ENCODE data around the gene KIF3A. TPM values are rescaled to one million over a fixed set of nuclear protein-coding genes. Genes with fewer than 3 reads are reported as not detected.
"Not testable (repeated sequence)": the region's sequence is repeated elsewhere in the genome, so short reads cannot be mapped to it uniquely, and the experiment has no call there.

The KIF3A gene
- total RNA-seq, 1 donor from 2014 or later, result 27.6 TPM

GRCh38 chr5:132708645-132709044 lies 28.7 kb downstream of the KIF3A start:
- Mint-ChIP-seq H3K4me1 (no peaks in the 10 kb centered on the region), H3K9me3 (no peaks in the 10 kb centered on the region), H3K27me3 (ENCODE audit: insufficient read depth, low read depth) (no peaks in the 10 kb centered on the region), H3K27ac (no peak overlapping the region), H3K36me3 (peaks cover 6% of the 10 kb centered on the region), H3K4me3 (no peak overlapping the region)
- H3K9ac ChIP-seq, result no peak overlapping the region
- H3K9me3 ChIP-seq (ENCODE audit: low read depth), result no peaks in the 10 kb centered on the region
- no peaks in the 10 kb centered on the region for H3K27me3 ChIP-seq
- no peak overlapping the region for H2AFZ ChIP-seq (replicated peaks)
- H3K79me2 ChIP-seq (ENCODE audit: low read depth), result no peaks in the 10 kb centered on the region
- no peaks in the 10 kb centered on the region for H3K36me3 ChIP-seq
- DNase-seq (ENCODE audit: low spot score), result no peak
- no peaks in the 10 kb centered on the region for H4K20me1 ChIP-seq (ENCODE audit: low read depth)
- TF ChIP-seq, protein P1, sequence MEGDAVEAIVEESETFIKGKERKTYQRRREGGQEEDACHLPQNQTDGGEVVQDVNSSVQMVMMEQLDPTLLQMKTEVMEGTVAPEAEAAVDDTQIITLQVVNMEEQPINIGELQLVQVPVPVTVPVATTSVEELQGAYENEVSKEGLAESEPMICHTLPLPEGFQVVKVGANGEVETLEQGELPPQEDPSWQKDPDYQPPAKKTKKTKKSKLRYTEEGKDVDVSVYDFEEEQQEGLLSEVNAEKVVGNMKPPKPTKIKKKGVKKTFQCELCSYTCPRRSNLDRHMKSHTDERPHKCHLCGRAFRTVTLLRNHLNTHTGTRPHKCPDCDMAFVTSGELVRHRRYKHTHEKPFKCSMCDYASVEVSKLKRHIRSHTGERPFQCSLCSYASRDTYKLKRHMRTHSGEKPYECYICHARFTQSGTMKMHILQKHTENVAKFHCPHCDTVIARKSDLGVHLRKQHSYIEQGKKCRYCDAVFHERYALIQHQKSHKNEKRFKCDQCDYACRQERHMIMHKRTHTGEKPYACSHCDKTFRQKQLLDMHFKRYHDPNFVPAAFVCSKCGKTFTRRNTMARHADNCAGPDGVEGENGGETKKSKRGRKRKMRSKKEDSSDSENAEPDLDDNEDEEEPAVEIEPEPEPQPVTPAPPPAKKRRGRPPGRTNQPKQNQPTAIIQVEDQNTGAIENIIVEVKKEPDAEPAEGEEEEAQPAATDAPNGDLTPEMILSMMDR (IDR thresholded peaks at IDR 0.05), result no peak
- TF ChIP-seq EZH2phosphoT487 (IDR thresholded peaks at IDR 0.05), result no peak
- TF ChIP-seq EZH2 (IDR thresholded peaks at IDR 0.05), result no peak
- H3F3A ChIP-seq (ENCODE audit: low read depth), result no peaks in the 10 kb centered on the region
- no peak overlapping the region for H3K27ac ChIP-seq
- no peak overlapping the region for H3K4me3 ChIP-seq
- no peak overlapping the region for H3K4me2 ChIP-seq
- H3K4me1 ChIP-seq, result no peaks in the 10 kb centered on the region

DNA sequence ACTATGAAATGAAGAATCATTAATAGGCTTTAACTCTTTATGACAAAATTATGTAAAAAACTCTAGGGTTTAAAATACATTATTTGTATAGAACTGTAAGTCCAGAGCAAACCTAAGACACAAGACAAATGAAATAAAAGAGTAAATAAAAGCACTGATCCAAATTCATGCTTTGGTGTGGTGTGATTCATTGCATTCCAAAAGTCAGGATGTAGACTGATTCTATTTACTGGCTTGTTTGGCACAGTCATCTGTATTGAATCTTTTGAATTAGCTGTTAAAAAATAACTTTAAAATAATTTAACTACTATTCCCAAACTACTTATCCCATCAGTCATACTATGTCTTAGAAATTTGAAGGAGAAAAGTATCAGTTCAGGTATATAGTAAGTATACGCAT lies 32.5 kb downstream of the KIF3A start:
- H3K36me3 Mint-ChIP-seq, result peaks cover 17% of the 10 kb centered on the region
- H3K4me1 Mint-ChIP-seq, result no peaks in the 10 kb centered on the region
- no peak overlapping the region for H3K9ac ChIP-seq
- H3K4me2 ChIP-seq, result no peak overlapping the region
- H3K27me3 Mint-ChIP-seq (ENCODE audit: insufficient read depth, low read depth), result no peaks in the 10 kb centered on the region
- H3F3A ChIP-seq (ENCODE audit: low read depth), result no peaks in the 10 kb centered on the region
- no peaks in the 10 kb centered on the region for H3K4me1 ChIP-seq
- H3K27ac ChIP-seq, result no peak overlapping the region
- no peaks in the 10 kb centered on the region for H4K20me1 ChIP-seq (ENCODE audit: low read depth)
- no peak overlapping the region for H3K4me3 ChIP-seq
- H3K27me3 ChIP-seq, result no peaks in the 10 kb centered on the region
- H2AFZ ChIP-seq (replicated peaks), result no peak overlapping the region
- no peaks in the 10 kb centered on the region for H3K9me3 Mint-ChIP-seq
- DNase-seq (ENCODE audit: low spot score), result no peak
- H3K27ac Mint-ChIP-seq, result no peak overlapping the region
- no peaks in the 10 kb centered on the region for H3K9me3 ChIP-seq (ENCODE audit: low read depth)
- TF ChIP-seq EZH2 (IDR thresholded peaks at IDR 0.05) (no peak), EZH2phosphoT487 (IDR thresholded peaks at IDR 0.05) (no peak)
- TF ChIP-seq, protein P1 (IDR thresholded peaks at IDR 0.05), result no peak
- no peaks in the 10 kb centered on the region for H3K79me2 ChIP-seq (ENCODE audit: low read depth)
- no peak overlapping the region for H3K4me3 Mint-ChIP-seq
- peaks cover 8% of the 10 kb centered on the region for H3K36me3 ChIP-seq

DNA sequence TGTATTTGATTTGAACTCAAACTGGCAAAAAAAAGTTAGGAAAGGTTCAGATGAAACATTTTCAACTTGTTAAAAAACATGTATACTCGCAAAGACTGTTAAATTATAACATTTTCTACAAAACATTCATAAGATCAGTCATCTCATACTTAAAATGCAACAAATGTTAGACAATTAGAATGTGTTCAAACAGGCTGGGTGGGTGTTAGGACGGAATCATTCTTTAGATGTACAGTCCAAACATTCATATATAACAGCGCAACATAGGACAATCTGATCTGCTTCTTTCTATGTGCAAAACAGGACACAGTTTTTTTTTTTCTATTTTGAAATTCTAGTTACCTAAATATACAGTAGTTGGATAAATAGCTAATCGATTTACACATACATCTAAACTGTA lies 41.4 kb downstream of the KIF3A start:
- no peaks in the 10 kb centered on the region for H3K4me1 ChIP-seq
- H3K4me3 ChIP-seq, result no peak overlapping the region
- no peak for DNase-seq (ENCODE audit: low spot score)
- no peak overlapping the region for H3K4me3 Mint-ChIP-seq
- no peaks in the 10 kb centered on the region for H3F3A ChIP-seq (ENCODE audit: low read depth)
- H3K27ac ChIP-seq, result no peak overlapping the region
- H3K9me3 Mint-ChIP-seq, result no peaks in the 10 kb centered on the region
- H3K9me3 ChIP-seq (ENCODE audit: low read depth), result no peaks in the 10 kb centered on the region
- TF ChIP-seq EZH2 (IDR thresholded peaks at IDR 0.05) (no peak), EZH2phosphoT487 (IDR thresholded peaks at IDR 0.05) (no peak)
- TF ChIP-seq, protein P1 (IDR thresholded peaks at IDR 0.05), result no peak
- H3K4me1 Mint-ChIP-seq, result no peaks in the 10 kb centered on the region
- no peaks in the 10 kb centered on the region for H3K79me2 ChIP-seq (ENCODE audit: low read depth)
- H2AFZ ChIP-seq (replicated peaks), result no peak overlapping the region
- H3K27me3 ChIP-seq, result no peaks in the 10 kb centered on the region
- no peak overlapping the region for H3K9ac ChIP-seq
- H3K27me3 Mint-ChIP-seq (ENCODE audit: insufficient read depth, low read depth), result no peaks in the 10 kb centered on the region
- H4K20me1 ChIP-seq (ENCODE audit: low read depth), result no peaks in the 10 kb centered on the region
- H3K4me2 ChIP-seq, result no peak overlapping the region
- peaks cover 16% of the 10 kb centered on the region for H3K36me3 Mint-ChIP-seq
- H3K27ac Mint-ChIP-seq, result no peak overlapping the region
- H3K36me3 ChIP-seq, result peaks cover 3% of the 10 kb centered on the region

GRCh38 chr5:132692632-132692967 lies 44.7 kb downstream of the KIF3A start:
- H3K4me1 ChIP-seq, result no peaks in the 10 kb centered on the region
- peaks cover 5% of the 10 kb centered on the region for H3K36me3 Mint-ChIP-seq
- H2AFZ ChIP-seq (replicated peaks), result no peak overlapping the region
- H4K20me1 ChIP-seq (ENCODE audit: low read depth), result no peaks in the 10 kb centered on the region
- TF ChIP-seq EZH2 (IDR thresholded peaks at IDR 0.05), result no peak
- no peak for TF ChIP-seq EZH2phosphoT487 (IDR thresholded peaks at IDR 0.05)
- TF ChIP-seq, protein P1 (IDR thresholded peaks at IDR 0.05), result no peak
- H3K27me3 ChIP-seq, result no peaks in the 10 kb centered on the region
- H3K36me3 ChIP-seq, result peaks cover 3% of the 10 kb centered on the region
- no peaks in the 10 kb centered on the region for H3K9me3 Mint-ChIP-seq
- H3K27me3 Mint-ChIP-seq (ENCODE audit: insufficient read depth, low read depth), result no peaks in the 10 kb centered on the region
- no peaks in the 10 kb centered on the region for H3K79me2 ChIP-seq (ENCODE audit: low read depth)
- H3K27ac Mint-ChIP-seq, result no peak overlapping the region
- no peak overlapping the region for H3K27ac ChIP-seq
- no peaks in the 10 kb centered on the region for H3K9me3 ChIP-seq (ENCODE audit: low read depth)
- H3F3A ChIP-seq (ENCODE audit: low read depth), result no peaks in the 10 kb centered on the region
- H3K9ac ChIP-seq, result no peak overlapping the region
- no peak for DNase-seq (ENCODE audit: low spot score)
- no peaks in the 10 kb centered on the region for H3K4me1 Mint-ChIP-seq
- H3K4me2 ChIP-seq, result no peak overlapping the region
- H3K4me3 ChIP-seq, result no peak overlapping the region
- no peak overlapping the region for H3K4me3 Mint-ChIP-seq

- not testable (repeated sequence) for H3K4me2 ChIP-seq; H3K9me3 ChIP-seq (ENCODE audit: low read depth); H3K27ac ChIP-seq; H3K79me2 ChIP-seq (ENCODE audit: low read depth); H3K27me3 Mint-ChIP-seq (ENCODE audit: insufficient read depth, low read depth); H3K36me3 ChIP-seq; H3K4me3 ChIP-seq; H3F3A ChIP-seq (ENCODE audit: low read depth); H3K27ac Mint-ChIP-seq; H4K20me1 ChIP-seq (ENCODE audit: low read depth); H3K4me1 Mint-ChIP-seq; H3K9me3 Mint-ChIP-seq; H3K27me3 ChIP-seq; H2AFZ ChIP-seq (replicated peaks); DNase-seq (ENCODE audit: low spot score); H3K4me1 ChIP-seq; H3K9ac ChIP-seq; H3K4me3 Mint-ChIP-seq; H3K36me3 Mint-ChIP-seq
Measured at GRCh38 chr5:132691755-132692631, 45.4 kb downstream of the KIF3A start.
